Measurements from ENCODE around the gene CTAGE1.

Gene CTAGE1

DNA sequence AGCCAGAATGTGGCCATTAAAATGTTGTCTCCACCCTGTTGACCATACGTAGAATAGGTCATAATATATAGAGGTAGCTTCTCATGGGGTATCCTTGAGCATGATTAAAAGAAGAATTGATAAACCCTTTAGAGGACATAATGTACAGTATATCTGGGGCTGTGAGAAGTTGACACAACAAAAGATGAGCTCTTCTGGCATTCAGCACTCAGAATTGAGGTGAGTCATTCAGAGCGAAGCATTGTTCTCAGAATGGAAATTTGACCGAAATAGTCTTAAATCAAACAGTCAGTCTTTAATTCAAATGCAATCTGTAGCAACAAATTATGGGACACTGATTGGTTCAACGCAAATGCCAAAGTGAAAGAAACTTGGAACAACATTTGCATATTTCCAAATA lies 47.3 kb downstream of the CTAGE1 start:
- H3K9me2 ChIP-seq (replicated peaks; ENCODE audit: low read depth, low read length) = no peaks in the 10 kb centered on the region
- no peaks in the 10 kb centered on the region for H3K79me2 ChIP-seq (ENCODE audit: insufficient read depth, low read length)
- H3K9me3 ChIP-seq (ENCODE audit: insufficient read depth, low read depth, low read length) = no peaks in the 10 kb centered on the region
- H3F3A ChIP-seq (ENCODE audit: low read depth) = no peaks in the 10 kb centered on the region
- H3K9ac ChIP-seq (ENCODE audit: low read depth, low read length, poor library complexity, severe bottlenecking) = no peak overlapping the region
- H4K20me1 ChIP-seq (ENCODE audit: insufficient read depth, low read length, poor library complexity, severe bottlenecking) = no peaks in the 10 kb centered on the region
- no peak overlapping the region for H3K4me2 ChIP-seq (ENCODE audit: low read depth, low read length, poor library complexity, severe bottlenecking)
- H3K4me1 ChIP-seq (ENCODE audit: insufficient read depth, low read length, poor library complexity, severe bottlenecking) = no peaks in the 10 kb centered on the region
- no peak overlapping the region for H2AFZ ChIP-seq (ENCODE audit: low read length)
- TF ChIP-seq EZH2phosphoT487 (IDR thresholded peaks at IDR 0.05; ENCODE audit: borderline replicate concordance) (no peak), CTCF (conservative IDR thresholded peaks at IDR 0.05; ENCODE audit: low read length) (no peak)
- no peaks in the 10 kb centered on the region for H3K27me3 ChIP-seq (ENCODE audit: insufficient read depth, low read length, poor library complexity, severe bottlenecking)
- no peak overlapping the region for H3K4me3 ChIP-seq (ENCODE audit: low read length, poor library complexity, severe bottlenecking)
- no peaks in the 10 kb centered on the region for H3K36me3 ChIP-seq (ENCODE audit: insufficient read depth, low read length)

- Histone ChIP-seq H2AFZ (ENCODE audit: low read length) (no peak overlapping the region), H3K4me3 (ENCODE audit: low read length, poor library complexity, severe bottlenecking) (no peak overlapping the region), H3K9ac (ENCODE audit: low read depth, low read length, poor library complexity, severe bottlenecking) (no peak overlapping the region), H3F3A (ENCODE audit: low read depth) (no peaks in the 10 kb centered on the region), H3K9me3 (ENCODE audit: insufficient read depth, low read depth, low read length) (no peaks in the 10 kb centered on the region), H3K36me3 (ENCODE audit: insufficient read depth, low read length) (no peaks in the 10 kb centered on the region), H3K9me2 (replicated peaks; ENCODE audit: low read depth, low read length) (no peaks in the 10 kb centered on the region), H3K4me2 (ENCODE audit: low read depth, low read length, poor library complexity, severe bottlenecking) (no peak overlapping the region), H3K4me1 (ENCODE audit: insufficient read depth, low read length, poor library complexity, severe bottlenecking) (no peaks in the 10 kb centered on the region), H3K27me3 (ENCODE audit: insufficient read depth, low read length, poor library complexity, severe bottlenecking) (no peaks in the 10 kb centered on the region), H3K79me2 (ENCODE audit: insufficient read depth, low read length) (no peaks in the 10 kb centered on the region), H4K20me1 (ENCODE audit: insufficient read depth, low read length, poor library complexity, severe bottlenecking) (no peaks in the 10 kb centered on the region)
- TF ChIP-seq CTCF (conservative IDR thresholded peaks at IDR 0.05; ENCODE audit: low read length) (no peak), EZH2phosphoT487 (IDR thresholded peaks at IDR 0.05; ENCODE audit: borderline replicate concordance) (no peak)
These were observed 49.7 kb downstream of the CTAGE1 start for GRCh38 chr18:22368021-22368420.

- Histone ChIP-seq H3K79me2 (ENCODE audit: insufficient read depth, low read length) (no peaks in the 10 kb centered on the region), H3F3A (ENCODE audit: low read depth) (no peaks in the 10 kb centered on the region), H3K27me3 (ENCODE audit: insufficient read depth, low read length, poor library complexity, severe bottlenecking) (no peaks in the 10 kb centered on the region), H2AFZ (ENCODE audit: low read length) (no peak overlapping the region), H3K4me2 (ENCODE audit: low read depth, low read length, poor library complexity, severe bottlenecking) (no peak overlapping the region), H3K4me1 (ENCODE audit: insufficient read depth, low read length, poor library complexity, severe bottlenecking) (no peaks in the 10 kb centered on the region), H3K36me3 (ENCODE audit: insufficient read depth, low read length) (no peaks in the 10 kb centered on the region), H3K9me2 (replicated peaks; ENCODE audit: low read depth, low read length) (no peaks in the 10 kb centered on the region), H4K20me1 (ENCODE audit: insufficient read depth, low read length, poor library complexity, severe bottlenecking) (no peaks in the 10 kb centered on the region), H3K4me3 (ENCODE audit: low read length, poor library complexity, severe bottlenecking) (no peak overlapping the region), H3K9me3 (ENCODE audit: insufficient read depth, low read depth, low read length) (no peaks in the 10 kb centered on the region), H3K9ac (ENCODE audit: low read depth, low read length, poor library complexity, severe bottlenecking) (no peak overlapping the region)
- no peak for TF ChIP-seq CTCF (conservative IDR thresholded peaks at IDR 0.05; ENCODE audit: low read length)
- no peak for TF ChIP-seq EZH2phosphoT487 (IDR thresholded peaks at IDR 0.05; ENCODE audit: borderline replicate concordance)
These were observed 50.4 kb downstream of the CTAGE1 start for GRCh38 chr18:22367303-22367702.
